Activated CD4-positive, alpha-beta T cell treated with anti-CD3 and anti-CD28 coated beads, Interleukin-2, amount 50 U/mL, for 48 hours (primary cell): Measurements from ENCODE around the gene UTRN.

ENCODE experiments used
- DNase-seq, 2 experiments: peaks; one replicate each; pipeline ENCODE4 v3.0.0-alpha.2; 2020

UTRN gene

DNA sequence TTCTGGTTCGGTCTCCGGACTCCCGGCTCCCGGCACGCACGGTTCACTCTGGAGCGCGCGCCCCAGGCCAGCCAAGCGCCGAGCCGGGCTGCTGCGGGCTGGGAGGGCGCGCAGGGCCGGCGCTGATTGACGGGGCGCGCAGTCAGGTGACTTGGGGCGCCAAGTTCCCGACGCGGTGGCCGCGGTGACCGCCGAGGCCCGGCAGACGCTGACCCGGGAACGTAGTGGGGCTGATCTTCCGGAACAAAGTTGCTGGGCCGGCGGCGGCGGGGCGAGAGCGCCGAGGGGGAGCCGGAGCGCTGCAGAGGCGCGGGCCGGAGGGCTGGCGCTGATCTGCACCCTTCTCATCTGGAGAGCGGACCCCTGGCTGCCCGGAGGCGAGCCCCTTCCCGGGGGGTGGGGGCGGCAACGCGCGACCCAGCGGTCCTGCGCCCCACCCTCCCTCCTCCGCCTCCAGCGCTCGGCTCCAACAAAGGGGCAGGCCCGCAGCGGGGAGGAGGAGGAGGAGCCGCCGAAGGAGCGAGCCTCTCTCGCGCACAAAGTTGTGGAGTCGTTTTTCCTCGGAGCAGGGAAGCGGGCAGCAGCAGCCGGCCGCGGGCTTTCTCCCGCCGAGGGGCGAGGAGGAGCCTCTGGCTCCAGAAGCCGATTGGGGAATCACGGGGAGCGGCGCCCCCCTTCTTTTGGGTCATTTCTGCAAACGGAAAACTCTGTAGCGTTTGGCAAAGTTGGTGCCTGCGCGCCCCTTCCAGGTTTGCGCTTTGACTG is at the start of gene UTRN:
TSS of gene UTRN (plus strand) at position 553 of the 765 bp plus-strand sequence. CDS start 6,494 bp downstream, outside the sequence.
- peak; percentile 62 to 73 for DNase-seq

DNA sequence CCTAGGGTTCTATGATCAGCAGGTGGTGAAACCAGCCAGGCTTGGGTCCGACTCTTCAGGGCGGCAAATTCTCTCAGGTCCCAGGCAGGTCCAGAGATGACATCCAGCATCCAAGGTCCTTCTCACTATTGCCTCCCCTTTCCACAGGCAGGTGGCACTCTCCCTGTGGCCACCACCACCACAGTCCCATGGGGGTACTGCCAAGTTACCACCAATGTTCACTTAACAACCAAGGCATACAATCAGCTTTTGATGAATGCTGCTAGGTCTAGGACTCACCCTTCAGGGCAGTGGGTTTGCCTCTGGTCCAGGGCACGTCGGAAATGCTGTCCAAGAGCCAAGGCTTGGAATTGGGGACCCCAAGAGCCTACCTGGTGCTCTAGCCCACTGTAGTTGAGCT is 40.4 kb upstream of the UTRN start:
- DNase-seq = no peak

DNA sequence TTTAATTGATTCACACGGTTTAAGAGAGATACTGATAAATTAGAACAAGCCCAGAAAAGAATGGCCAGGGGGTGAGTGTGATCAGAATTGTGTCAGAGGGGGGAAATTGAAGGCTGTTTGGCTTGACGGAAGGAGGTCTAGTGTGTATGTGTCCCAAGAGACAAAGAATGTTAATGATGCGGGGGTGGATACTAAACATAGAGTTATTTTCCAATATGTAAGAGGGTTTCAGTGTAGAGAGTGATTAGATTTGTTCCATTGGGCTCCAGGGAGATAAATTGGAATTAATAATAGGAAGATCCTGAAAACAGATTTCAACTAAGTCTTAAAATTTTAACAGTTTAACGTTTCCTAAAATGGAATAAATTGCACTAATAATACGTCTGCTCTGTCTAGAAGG is 38.1 kb upstream of the UTRN start:
- DNase-seq = no peak

DNA sequence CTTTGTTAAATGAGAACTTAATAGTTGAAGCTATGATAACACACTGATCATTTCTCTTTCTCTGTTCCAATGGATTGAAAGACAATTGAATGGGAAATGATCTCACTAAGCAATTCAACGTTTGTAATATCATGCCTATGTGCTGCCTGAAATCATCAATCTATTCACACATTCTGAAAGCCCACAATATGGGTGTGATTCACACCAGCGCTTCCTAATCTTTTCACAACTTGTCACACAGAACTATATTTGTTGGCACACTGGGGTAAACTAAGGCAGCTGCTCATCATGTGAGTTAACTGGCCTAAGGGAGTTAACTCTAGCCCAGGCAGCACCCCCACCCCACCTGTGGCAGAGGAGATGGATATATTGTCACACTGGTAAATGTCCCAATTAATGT is 37.1 kb upstream of the UTRN start:
- peak; percentile 9 to 24 for DNase-seq

DNA sequence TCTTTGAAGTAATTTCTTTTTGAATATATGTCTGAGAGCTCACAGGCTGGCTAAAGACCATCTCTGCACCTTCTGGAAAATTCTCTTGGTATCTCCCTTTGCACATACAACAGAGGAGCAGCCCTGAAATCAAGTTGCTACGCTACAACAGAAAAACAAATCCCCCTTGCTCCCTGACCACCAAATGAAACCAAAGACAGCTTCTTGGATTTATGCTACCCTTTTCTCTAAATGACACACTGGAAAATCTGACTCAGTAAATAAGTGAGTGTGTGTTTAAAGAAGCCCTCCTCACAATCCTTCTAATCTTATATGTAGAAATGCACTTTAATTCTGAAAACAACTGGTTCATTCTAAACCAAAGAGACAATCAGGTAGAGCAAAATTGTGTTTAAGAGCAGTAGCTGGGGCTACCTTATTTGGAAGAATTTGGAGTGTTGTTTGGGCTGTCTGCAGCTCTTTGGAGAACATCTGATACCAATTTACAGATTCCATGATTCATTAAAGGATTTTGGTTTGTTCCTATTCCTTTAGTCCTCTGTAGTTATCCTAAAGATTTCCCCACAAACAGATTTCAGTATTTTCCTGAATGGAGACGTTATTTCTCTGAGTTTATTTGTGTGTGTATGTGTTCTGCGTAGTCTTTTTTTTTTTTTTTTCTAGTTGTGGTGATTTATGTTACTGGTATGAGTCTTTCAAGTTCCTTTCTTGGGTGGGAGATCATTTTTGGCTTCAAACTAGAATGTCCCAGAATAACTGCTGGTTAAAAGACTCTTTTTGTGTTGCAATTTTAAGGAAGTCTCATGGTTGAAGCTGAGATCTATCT is 36.4 kb upstream of the UTRN start:
- DNase-seq = no peak

DNA sequence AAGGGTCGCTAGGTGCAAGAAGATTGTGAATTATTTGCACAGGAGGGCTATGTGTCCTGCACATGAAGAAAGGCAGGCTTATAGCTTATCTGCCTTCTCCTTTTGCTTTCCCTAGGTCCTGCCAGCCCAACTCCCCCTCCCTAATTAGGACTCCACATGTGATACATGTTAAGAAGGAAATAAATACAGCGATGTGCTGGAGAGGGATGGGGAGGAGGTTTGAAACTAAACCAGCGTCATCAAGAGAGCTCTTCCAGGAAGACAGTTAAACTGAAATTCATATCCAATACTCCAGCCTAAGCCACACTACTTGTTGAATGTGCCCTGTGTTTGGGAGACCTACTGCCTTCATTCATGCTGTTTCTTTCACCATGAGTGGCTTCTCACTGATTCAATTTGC is 34.9 kb upstream of the UTRN start:
- DNase-seq = no peak

DNA sequence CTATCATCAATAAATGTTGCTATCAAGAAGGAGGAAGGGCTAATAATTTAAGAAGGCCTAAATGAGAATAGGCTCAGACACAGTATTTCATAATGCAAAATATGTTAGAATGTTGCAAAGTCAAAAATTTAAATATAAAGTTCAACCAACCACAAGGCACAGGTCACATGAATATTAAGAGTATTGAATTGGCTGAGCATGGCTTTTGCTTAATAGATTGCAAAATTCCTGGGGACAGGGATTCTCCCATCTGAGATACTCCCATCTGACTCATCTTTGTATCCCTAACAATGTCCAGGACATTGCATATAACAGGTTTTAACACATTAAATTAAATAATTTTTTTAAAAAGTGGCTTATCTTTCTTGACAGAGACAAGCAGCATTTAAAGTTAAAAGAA is 32.9 kb upstream of the UTRN start:
- no peak for DNase-seq

DNA sequence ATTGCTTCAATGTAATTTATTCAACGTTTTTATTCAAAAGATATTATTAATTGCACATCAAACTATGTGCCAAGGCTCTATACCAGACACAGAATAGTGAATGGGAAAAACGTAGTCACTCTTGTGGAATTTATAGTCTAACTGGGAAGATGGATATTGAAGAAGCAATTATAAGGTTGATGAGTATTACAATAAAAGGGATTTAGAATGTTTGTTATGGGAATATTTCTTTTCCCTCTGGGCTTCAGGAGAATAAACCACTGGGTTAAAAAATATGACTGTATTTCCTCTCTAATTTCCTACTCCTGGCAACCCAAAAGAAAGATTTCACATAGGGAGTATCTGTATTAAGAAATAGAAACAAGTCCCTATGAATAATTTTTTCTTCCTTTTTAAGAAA is 25.1 kb upstream of the UTRN start:
- no peak for DNase-seq

DNA sequence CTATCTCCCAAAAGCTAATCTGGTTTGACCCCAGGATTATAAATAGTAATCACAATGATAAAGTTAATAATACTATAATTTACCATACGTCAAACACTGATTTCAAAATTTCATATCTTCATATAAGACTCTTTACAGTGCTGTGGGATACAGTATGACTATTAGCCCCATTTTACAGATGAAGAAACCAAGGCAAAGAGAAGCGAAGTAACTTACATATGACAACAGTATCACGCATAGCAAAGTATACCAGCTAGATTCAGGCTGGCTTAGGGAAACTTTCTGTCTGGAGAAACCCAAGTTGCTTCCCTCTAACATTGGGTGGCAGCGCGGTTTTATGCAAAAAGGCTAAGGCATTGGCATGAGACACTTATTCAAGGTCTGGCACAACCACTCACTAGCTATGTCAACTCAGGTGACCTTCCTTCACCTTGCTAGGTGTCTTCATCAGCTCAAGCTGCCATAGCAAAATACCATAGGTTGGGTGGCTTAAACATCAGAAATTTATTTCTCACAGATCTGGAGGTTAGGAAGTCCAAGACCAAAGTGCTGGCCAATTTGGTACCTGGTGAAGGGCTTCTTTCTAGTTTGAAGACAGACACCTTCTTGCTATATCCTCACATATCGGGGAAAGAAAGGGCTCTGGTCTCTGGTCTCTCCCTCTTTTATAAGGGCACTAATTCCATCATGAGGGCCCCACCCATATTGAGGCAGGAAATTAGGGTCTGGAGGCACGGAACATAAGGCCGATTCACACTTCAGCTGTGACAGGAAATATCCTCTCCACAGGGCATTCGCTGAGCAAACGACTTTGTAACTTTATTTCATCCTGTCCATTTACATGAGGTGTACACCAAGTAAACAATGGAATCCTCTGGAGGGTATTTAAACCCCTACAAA is 22.4 kb upstream of the UTRN start:
- peak in 1 of 2 experiments; percentile 20 for DNase-seq

DNA sequence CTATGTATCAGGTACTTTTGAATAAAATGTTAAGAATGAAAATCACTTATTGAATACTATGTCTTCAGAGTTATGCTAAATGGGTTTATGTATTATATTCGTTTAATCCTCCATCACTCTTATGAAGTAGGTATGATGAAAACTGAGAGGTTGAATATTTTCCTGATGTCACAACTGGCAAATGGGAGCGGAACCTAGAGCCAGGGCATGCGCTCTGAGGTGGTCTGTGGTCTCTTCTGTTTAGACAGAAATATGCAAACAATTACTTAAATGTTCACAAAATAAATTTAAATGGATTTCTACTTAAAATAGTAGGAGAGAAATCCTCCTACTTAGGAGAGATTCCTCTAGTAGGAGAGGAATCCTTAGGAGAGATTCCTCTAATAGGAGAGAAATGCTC is 21.3 kb upstream of the UTRN start:
- no peak for DNase-seq

DNA sequence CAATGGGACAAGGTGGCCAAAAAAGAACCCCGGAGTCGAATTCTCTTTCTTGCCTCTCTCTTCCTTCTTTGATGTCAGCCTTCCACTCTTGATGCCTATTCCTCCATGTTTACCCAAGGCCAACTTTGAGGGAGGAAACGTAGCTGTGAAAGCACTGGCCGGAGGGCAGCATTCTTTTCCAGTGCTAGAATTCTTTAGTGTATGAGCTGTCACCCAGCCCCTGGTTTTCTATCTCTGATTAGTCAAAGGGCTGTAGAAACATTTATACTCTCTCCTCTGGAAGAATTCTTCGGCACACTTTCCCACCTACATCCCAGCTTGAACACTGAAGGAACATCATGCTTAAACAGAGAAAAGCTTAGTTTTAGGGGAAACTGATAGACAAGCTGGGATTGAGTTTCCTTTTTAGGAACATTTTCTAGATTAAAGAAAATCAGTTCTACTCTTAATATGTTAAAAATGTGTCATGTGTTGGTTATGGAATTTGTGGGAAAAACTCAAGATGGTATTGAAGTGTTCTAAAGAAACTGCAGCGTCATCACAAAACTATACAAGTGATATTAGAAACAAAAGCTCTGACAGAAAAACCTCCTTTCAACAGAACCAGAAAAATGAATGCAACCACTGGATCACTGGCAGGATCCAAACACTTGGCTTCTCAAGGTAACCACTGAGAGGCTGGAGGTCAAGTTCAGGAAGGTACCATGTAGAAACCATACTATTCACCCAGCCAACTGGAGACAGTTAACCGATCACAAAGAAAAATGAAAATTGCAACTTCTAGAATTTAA is 20.7 kb upstream of the UTRN start:
- DNase-seq = no peak

DNA sequence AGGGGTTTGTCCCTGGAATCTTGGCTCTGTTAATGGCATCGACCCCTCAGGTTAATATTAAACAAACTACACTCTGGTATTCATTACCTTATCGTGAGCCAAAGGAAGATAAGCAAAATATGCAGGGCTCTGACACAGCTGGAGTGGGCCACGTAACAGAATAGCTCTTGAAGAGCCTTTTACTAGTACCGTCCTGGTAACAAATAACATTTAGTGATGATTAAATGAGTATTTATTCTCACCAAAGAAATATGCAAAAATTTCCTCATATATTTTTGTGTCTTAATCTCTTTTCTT is 20.1 kb upstream of the UTRN start:
- no peak for DNase-seq

DNA sequence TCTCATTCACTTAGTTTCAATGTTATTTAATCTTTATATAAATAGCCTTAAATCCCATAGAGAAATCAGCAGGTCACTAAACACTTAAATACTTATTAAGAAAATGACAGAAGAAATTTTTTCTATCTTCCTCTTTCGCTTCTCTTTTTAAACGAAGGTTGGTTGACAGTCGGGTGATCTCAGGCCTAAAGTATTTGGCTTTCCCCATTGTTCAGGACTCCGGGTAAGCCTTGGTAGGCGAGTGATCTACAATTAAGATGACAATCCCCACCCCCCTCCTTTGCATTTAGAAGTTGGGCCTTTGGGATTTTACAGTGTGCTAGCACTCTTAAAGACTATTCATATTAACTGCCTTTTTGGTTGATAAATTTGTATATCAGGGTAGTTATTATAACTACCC is 19.7 kb upstream of the UTRN start:
- DNase-seq = no peak

DNA sequence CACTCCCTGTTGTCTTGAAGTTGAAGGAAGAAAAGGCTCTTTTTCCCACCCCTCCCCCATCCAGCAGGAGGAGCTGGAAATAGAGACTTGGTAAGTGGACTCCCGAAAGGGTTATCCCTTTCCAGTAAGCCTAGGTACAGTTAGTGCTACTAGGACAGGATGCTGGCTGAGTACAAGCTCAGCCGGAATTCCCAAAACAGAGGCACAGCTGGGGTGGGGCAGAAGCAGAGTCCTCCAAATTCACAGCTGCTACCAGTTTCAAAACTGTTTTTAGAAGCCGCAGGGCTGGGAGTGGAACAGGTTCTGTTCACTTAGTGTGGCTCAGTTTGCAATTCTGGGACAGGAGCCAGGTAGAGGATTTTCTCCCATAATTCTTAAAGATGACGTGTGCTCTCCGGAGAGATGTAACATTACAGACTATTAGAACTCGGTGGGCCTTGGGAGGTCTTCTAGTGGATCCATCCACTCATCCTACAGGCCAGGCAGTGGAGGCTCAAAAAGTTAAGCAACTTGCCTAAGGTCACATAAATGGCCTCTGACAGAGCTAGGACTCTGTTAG is 19.0 kb upstream of the UTRN start:
- no peak for DNase-seq

DNA sequence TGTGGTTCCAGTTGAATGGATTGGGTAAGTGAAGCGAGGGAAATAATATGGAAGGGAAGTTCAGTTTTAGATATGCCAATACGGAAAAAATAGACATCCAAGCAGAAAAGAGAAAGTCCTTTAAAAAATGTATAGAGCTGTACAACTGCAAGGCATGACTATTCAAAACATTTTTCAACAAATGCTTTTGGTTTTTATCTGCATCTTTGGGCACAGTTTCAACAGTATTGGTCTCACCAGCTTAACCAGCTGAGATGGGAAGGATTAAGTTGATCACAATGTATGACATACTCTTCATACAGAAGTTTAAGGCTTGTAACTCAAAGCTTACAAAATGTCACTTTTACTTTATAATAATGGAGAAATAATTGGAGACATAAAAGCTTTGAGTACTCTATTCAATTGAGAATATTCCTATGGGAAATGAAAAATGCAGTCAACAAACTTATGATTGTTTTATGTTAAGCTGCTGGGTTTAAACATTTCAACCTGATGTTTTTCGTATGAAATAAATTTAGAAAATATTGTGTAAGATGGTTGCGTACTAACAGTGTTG is 16.3 kb upstream of the UTRN start:
- DNase-seq = no peak

DNA sequence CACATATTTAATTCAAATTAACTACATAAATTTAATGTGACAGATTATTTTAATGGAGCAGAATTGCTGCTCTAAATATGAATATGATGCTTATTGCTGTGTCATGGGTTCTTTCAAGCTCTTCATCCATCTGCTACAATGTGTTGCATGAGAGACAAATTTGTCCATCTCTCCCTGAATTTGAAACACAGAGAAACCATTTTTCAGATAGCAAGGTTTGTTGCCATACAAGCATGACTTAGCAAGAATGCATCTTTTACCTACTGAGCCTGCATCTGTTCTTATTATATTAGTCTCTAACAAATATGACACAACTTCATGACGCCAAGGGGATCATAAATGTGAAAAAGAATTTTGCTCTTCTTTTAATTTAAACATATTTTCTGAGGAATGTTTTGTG is 8.0 kb upstream of the UTRN start:
- DNase-seq = no peak

DNA sequence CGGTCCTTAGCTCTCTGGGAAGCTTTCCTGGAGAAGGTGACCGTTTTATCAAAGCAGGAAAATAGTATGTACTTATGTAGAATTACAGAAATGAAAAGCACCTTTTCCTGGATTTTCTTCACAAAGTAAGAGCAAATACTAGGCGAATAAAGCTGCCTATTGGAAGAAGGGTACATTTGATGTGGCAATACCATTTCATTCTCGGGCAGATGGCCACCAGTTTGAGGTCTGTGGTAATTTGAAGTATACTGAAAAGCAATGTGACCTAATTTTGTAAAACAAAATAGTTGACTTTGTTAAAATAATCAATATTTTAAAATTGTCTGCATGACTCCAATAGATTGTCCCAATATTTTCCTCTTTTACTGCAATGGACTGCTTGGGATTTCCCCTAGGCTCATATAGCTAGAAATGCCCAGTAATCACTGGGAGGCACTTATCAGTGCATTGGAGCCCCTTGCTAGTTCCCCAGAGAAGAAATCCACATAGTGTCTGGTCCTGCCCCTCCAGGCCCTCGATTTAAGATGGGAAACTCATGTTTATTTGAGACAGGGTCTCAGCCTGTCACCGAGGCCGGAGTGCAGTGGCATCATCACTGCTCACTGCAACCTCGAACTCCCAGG is 7.4 kb upstream of the UTRN start:
- DNase-seq = no peak

DNA sequence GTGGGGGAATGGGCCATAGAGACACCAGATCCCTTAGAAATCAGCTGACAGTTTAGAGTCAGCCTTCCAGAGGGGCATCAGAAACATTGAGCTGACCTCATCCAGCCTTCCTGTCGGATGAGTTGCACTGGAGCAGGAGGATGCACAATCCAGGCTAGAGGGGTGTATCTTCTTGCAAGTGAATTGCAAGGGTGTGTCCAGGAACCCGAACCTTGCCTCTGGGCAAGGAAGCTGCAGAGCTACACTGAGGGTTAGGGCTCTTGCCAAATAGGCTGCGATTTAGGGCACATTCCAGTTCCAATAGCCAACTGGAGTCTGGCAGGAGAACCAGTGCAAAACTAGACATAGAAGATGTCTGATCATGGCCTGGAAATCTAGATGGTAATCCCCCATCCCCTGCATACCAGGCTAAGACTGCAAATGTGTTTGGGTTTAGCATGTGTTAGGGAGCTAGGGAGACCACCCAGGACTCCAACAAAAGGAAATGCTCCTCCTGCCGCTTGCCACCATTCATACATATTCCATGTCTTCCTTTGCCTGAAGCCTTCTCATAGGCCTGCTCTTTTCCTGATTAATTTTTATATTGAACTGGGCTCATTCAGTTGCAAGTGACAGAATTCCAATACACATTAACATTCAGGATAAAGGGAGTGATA is 6.3 kb upstream of the UTRN start:
- DNase-seq = no peak

DNA sequence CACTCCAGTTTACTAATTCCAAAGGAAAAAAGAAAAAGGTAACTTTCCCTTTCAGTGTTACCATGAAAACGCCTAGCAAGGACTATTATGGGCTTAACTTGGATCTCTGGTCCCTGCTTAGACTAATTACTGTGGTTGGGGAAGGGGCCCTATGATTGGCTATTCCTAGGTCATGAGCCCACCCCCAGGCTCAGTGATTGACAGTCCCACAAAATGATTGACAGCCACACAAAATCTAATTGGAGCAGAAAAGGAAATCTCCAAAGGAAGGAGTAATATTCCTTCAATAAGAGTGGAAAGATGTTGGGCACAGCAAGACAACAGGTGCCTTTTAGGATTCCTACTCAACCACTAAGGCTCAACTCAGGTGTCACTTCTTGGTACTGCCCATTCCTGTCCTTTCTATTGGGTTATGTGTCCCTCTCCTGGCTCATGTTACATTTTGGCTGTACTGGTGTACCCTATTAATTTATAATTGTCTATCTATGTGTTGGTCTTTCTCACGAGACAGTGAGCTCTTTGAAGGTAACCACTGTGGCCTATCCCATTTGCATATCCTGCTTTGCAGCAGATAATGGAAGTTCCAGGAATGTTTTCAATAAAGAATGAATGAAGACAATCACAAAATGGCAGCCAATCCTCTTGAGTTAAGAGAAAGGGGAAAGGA is 5.5 kb upstream of the UTRN start:
- DNase-seq = no peak
